Testis (tissue), 3 donors: ENCODE results near the gene AZGP1. TPM values are rescaled to one million over a fixed set of nuclear protein-coding genes. Genes with fewer than 3 reads are reported as not detected.
A peak's percentile ranks its signal among the peaks of the same experiment; 100 is the strongest.

ENCODE experiments used
- DNase-seq: peaks from one replicate; pipeline ENCODE4 v3.0.0-alpha.2; 2019
- H3K27ac ChIP-seq, 2 donors: fragments of 200-600 bp; sonication (generic); one replicate each; pipeline ENCODE4 v1.5.1; 2019
- H3K27me3 ChIP-seq: fragments of 200-600 bp; sonication (generic); one replicate; pipeline ENCODE4 v1.5.1; 2019
- H3K36me3 ChIP-seq: fragments of 200-600 bp; sonication (generic); one replicate; pipeline ENCODE4 v1.5.1; 2017; ENCODE audit warnings: low read depth; ENCODE audit errors: missing control alignments
- H3K4me1 ChIP-seq: fragments of 200-600 bp; sonication (generic); one replicate; pipeline ENCODE4 v1.5.1; 2019
- H3K4me3 ChIP-seq, 2 donors: fragments of 200-600 bp; sonication (generic); one replicate each; pipeline ENCODE4 v1.5.1; 2017 to 2019
- H3K9me3 ChIP-seq: fragments of 200-600 bp; sonication (generic); one replicate; pipeline ENCODE4 v1.5.1; 2017
- CTCF ChIP-seq, 3 experiments: fragments of 450-650 bp in 2 of 3; fragments of 200-600 bp in 1 of 3; sonication (generic) in 1 of 3; IDR thresholded peaks; one replicate each; pipeline ENCODE4 v1.5.1; 2016 to 2019; ENCODE audit warnings: antibody characterized with exemption in 3 of 3, mild to moderate bottlenecking in 2 of 3, moderate library complexity in 1 of 3
- POLR2A ChIP-seq: fragments of 450-650 bp; IDR thresholded peaks from one replicate; pipeline ENCODE4 v1.6.1; 2017; ENCODE audit warnings: antibody characterized with exemption, mild to moderate bottlenecking, moderate library complexity
- WGBS, 2 donors: methylation state at CpG; one replicate each; pipeline ENCODE4 v1.1.5; 2018; 5-methylcytosine and 5-hydroxymethylcytosine counted together
- intact Hi-C: fragments of 100-400 bp; cut with DNase I; formaldehyde crosslinking; loops from one replicate; pipeline ENCODE4 v1.15.1; 2023; ENCODE audit warnings: low total_unique reads
- polyA plus RNA-seq: library from polyadenylated mRNA; stranded (reverse); fragments of 350-450 nt; fragmentation: Illumina TruSeq; extraction: RNeasy Lipid Tissue Mini Kit (QIAGEN cat#74804); gene quantifications from one replicate; pipeline ENCODE4 v1.2.3, GENCODE V29; 2014; ENCODE audit warnings: low read depth, low replicate concordance; ENCODE audit not compliant: insufficient read depth
- total RNA-seq, 2 donors: library from RNA; depleted of rRNA; stranded (reverse); fragments of >200 nt; gene quantifications; one replicate each; pipeline ENCODE4 v1.2.3, GENCODE V29; 2016

Gene AZGP1
- total and polyA plus RNA-seq, 3 donors from 2014 or later: 42.1 to 81.2 (median 60.5) TPM

- H3K36me3 ChIP-seq: no peaks in the 10 kb centered on the region
- H3K27ac ChIP-seq: no peak overlapping the region
- no peak overlapping the region for H3K4me3 ChIP-seq
- WGBS, 2 donors: 92 to 93% methylated on average over 3 of the region's 3 CpGs
- no peak for TF ChIP-seq POLR2A
- H3K4me1 ChIP-seq: peaks cover 31% of the 10 kb centered on the region
- no peaks in the 10 kb centered on the region for H3K9me3 ChIP-seq
- intact Hi-C loops: no loop called here
- no peak for DNase-seq
- H3K27me3 ChIP-seq: no peaks in the 10 kb centered on the region
Measured at GRCh38 chr7:100021297-100021696, 45.5 kb upstream of the AZGP1 start.

GRCh38 chr7:100019908-100020307 is 44.1 kb upstream of the AZGP1 start:
- Histone ChIP-seq H3K9me3 (no peaks in the 10 kb centered on the region), H3K27ac (no peak overlapping the region), H3K4me1 (peaks cover 33% of the 10 kb centered on the region), H3K36me3 (no peaks in the 10 kb centered on the region), H3K4me3 (no peak overlapping the region), H3K27me3 (no peaks in the 10 kb centered on the region)
- no peak for TF ChIP-seq POLR2A
- no peak for DNase-seq
- WGBS, 2 donors: 72 to 76% methylated on average over 7 of the region's 7 CpGs
- intact Hi-C loops: no loop called here

GRCh38 chr7:100017875-100018274 is 42.0 kb upstream of the AZGP1 start:
- TF ChIP-seq CTCF (IDR thresholded peaks at IDR 0.05) (no peak), POLR2A (no peak)
- Histone ChIP-seq H3K27ac (peak overlapping the region; percentile 98), H3K36me3 (no peaks in the 10 kb centered on the region), H3K9me3 (no peaks in the 10 kb centered on the region), H3K27me3 (no peaks in the 10 kb centered on the region), H3K4me3 (peak overlapping the region in 1 of 2 donors; percentile 97), H3K4me1 (peaks cover 36% of the 10 kb centered on the region)
- 75% methylated on average over 5 of the region's 5 CpGs for WGBS, 2 donors
- DNase-seq: no peak
- intact Hi-C loops: no loop called here

GRCh38 chr7:100017300-100017699 is 41.5 kb upstream of the AZGP1 start:
- intact Hi-C loops: no loop called here
- H3K27ac ChIP-seq: peak overlapping the region; percentile 98
- no peaks in the 10 kb centered on the region for H3K9me3 ChIP-seq
- 52 to 56% methylated on average over 11 of the region's 11 CpGs for WGBS, 2 donors
- peak overlapping the region in 1 of 2 donors; percentile 97 for H3K4me3 ChIP-seq
- TF ChIP-seq CTCF (IDR thresholded peaks at IDR 0.05): no peak
- TF ChIP-seq POLR2A: no peak
- H3K4me1 ChIP-seq: peaks cover 34% of the 10 kb centered on the region
- DNase-seq: no peak
- H3K36me3 ChIP-seq: no peaks in the 10 kb centered on the region
- no peaks in the 10 kb centered on the region for H3K27me3 ChIP-seq

- H3K27ac ChIP-seq: peak overlapping the region; percentile 98
- peaks cover 33% of the 10 kb centered on the region for H3K4me1 ChIP-seq
- DNase-seq: peak; percentile 46
- peak overlapping the region; percentile 97 for H3K4me3 ChIP-seq
- intact Hi-C loops: no loop called here
- H3K36me3 ChIP-seq: no peaks in the 10 kb centered on the region
- no peaks in the 10 kb centered on the region for H3K27me3 ChIP-seq
- H3K9me3 ChIP-seq: no peaks in the 10 kb centered on the region
- 13 to 18% methylated on average over 11 of the region's 11 CpGs for WGBS, 2 donors
- TF ChIP-seq POLR2A (no peak), CTCF (IDR thresholded peaks at IDR 0.05) (no peak)
Measured at GRCh38 chr7:100016215-100016901, 40.5 kb upstream of the AZGP1 start.
